Left lung (tissue), 10 donors: ENCODE results near the gene GSX2. TPM values are rescaled to one million over a fixed set of nuclear protein-coding genes. Genes with fewer than 3 reads are reported as not detected.

ENCODE experiments used
- ATAC-seq: fragments of 200-7000 bp; cut with Tn5 transposase; one replicate; pipeline ENCODE4 v1.9.1; 2020; ENCODE audit warnings: moderate library complexity
- DNase-seq, 4 donors: peaks; one replicate each; pipeline ENCODE4 v3.0.0-alpha.2; 2013 to 2020
- H3K27ac ChIP-seq, 2 donors: fragments of 200-600 bp; sonication (generic) in 1 of 2; one replicate each; pipeline versions ENCODE4 v1.5.0 to v1.8.0; 2020 to 2021
- H3K27me3 ChIP-seq, 2 donors: fragments of 200-600 bp; sonication (generic) in 1 of 2; one replicate each; pipeline versions ENCODE4 v1.5.0 to v1.8.0; 2020 to 2021
- H3K36me3 ChIP-seq, 2 donors: fragments of 200-600 bp; sonication (generic) in 1 of 2; one replicate each; pipeline versions ENCODE4 v1.5.0 to v1.8.0; 2020 to 2021
- H3K4me1 ChIP-seq, 2 donors: fragments of 200-600 bp; one replicate each; pipeline ENCODE4 v1.8.0; 2021
- H3K4me3 ChIP-seq, 2 donors: fragments of 200-600 bp; sonication (generic) in 1 of 2; one replicate each; pipeline versions ENCODE4 v1.5.0 to v1.8.0; 2020 to 2021; ENCODE audit warnings: mild to moderate bottlenecking in 1 of 2
- H3K9me3 ChIP-seq, 2 donors: fragments of 200-600 bp; sonication (generic) in 1 of 2; one replicate each; pipeline versions ENCODE4 v1.5.0 to v1.8.0; 2020 to 2021
- CTCF ChIP-seq, 2 donors: fragments of 200-600 bp; sonication (generic) in 1 of 2; IDR thresholded peaks; one replicate each; pipeline versions ENCODE4 v1.5.0 to v1.8.0; 2021; ENCODE audit warnings: antibody characterized with exemption in 2 of 2
- intact Hi-C, 2 donors: fragments of 100-400 bp; cut with DNase I; formaldehyde crosslinking; loops; one replicate each; pipeline versions ENCODE4 v1.11.2 to v1.14.2; 2022
- polyA plus RNA-seq, 6 donors: library from polyadenylated mRNA; unstranded; fragments of 120-200 nt; gene quantifications; one replicate each; pipeline ENCODE4 v1.2.1, GENCODE V29; 2013; ENCODE audit not compliant: insufficient read length in 6 of 6
- total RNA-seq, 2 donors: library from RNA; stranded (reverse); fragmentation: NEBNext Ultra II Directional; extraction: Animal tissue kit (Norgen Biotek cat#: 25700); gene quantifications; one replicate each; pipeline ENCODE4 v1.2.1, GENCODE V29; 2021
- donor health status: DM: no; HTN: yes; CAD: no.
- donor health status: DM: no; HTN: no; CAD: no.

GSX2 gene
- total and polyA plus RNA-seq, 8 donors = not detected

DNA sequence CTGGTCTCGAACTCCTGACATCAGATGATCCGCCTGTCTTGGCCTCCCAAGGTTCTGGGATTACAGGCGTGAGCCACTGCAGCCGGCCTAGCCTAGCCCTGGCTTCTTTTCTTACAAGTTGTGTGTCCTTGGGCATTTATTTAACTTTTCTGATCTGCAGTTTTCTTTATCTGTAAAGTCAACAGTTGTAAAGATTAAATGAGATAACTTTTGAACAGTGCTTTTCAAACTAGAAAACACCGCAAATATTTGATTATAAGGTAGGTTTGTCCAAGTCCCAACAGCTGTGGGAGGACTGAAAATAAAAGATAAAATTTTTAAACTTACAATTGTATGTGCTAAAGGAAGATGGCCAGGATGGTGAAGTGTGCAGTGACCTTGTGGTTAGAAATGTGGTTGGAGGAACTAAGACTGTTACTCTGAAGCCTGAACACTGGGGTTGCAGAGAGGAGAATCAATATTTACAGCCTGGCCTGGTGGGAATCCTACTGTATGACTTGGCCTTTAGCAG, 44.8 kb downstream of the GSX2 start:
- DNase-seq (no peak), ATAC-seq (no peak)
- TF ChIP-seq CTCF (IDR thresholded peaks at IDR 0.05) = no peak
- peaks cover 0 to 9% of the 10 kb centered on the region in 2 donors for H3K27me3 ChIP-seq
- H3K36me3 ChIP-seq = no peaks in the 10 kb centered on the region
- no peak overlapping the region for H3K27ac ChIP-seq
- no peaks in the 10 kb centered on the region for H3K4me1 ChIP-seq
- H3K4me3 ChIP-seq = no peak overlapping the region
- intact Hi-C loops = no loop called here
- peaks cover 0 to 2% of the 10 kb centered on the region in 2 donors for H3K9me3 ChIP-seq

- H3K4me3 ChIP-seq = no peak overlapping the region
- no peak for TF ChIP-seq CTCF (IDR thresholded peaks at IDR 0.05)
- peaks cover 0 to 21% of the 10 kb centered on the region in 2 donors for H3K27me3 ChIP-seq
- no peak for ATAC-seq
- no peaks in the 10 kb centered on the region for H3K4me1 ChIP-seq
- peaks cover 0 to 2% of the 10 kb centered on the region in 2 donors for H3K9me3 ChIP-seq
- H3K36me3 ChIP-seq = no peaks in the 10 kb centered on the region
- no peak for DNase-seq
- H3K27ac ChIP-seq = no peak overlapping the region
- intact Hi-C loops = no loop called here
Observed at GRCh38 chr4:54146139-54146538, 46.2 kb downstream of the GSX2 start.

DNA sequence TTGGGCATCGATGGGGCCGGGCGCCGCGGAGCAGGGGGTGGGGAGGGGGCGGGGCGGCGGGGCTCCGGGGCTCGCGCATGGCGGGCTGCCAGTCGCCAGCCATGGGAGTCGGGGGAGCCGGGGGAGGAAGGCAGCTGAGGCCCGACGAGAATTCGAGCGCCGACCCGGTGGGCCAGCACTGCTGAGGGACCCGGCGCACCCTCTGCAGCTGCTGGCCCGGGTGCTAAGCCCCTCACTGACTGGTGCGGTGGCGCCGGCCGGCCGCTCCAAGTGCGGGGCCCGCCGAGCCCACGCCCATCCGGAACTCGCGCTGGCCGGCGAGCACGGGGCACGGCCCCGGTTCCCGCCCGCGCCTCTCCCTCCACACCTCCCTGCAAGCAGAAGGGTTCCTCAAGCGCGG, 49.4 kb downstream of the GSX2 start:
- TF ChIP-seq CTCF (IDR thresholded peaks at IDR 0.05) = no peak
- Histone ChIP-seq H3K4me1 (no peaks in the 10 kb centered on the region), H3K4me3 (no peak overlapping the region), H3K27me3 (peaks cover 0 to 21% of the 10 kb centered on the region in 2 donors), H3K9me3 (peaks cover 0 to 2% of the 10 kb centered on the region in 2 donors), H3K36me3 (no peaks in the 10 kb centered on the region), H3K27ac (no peak overlapping the region)
- peak in 1 of 4 donors; percentile 60 for DNase-seq
- no peak for ATAC-seq
- intact Hi-C loops = no loop called here

Other genes starting within 250 kb of the GSX2 start
- gene CHIC2, start 35.6 kb upstream of the GSX2 start, total RNA-seq = 10 to 100 TPM; 18.5 to 22.3 TPM
- gene CHIC2, start 35.6 kb upstream of the GSX2 start, polyA plus RNA-seq = 10 to 100 TPM; 25.7 to 34.9 (median 29.1) TPM
- gene PDGFRA, start 129.1 kb downstream of the GSX2 start, total RNA-seq = 100 to 1,000 TPM in 1 of 2 donors, 10 to 100 TPM in 1; 50.3 to 104 TPM
- gene PDGFRA, start 129.1 kb downstream of the GSX2 start, polyA plus RNA-seq = 100 to 1,000 TPM; 104 to 151 (median 123) TPM